ENCODE data around the gene ACER2.
"Not testable (repeated sequence)": the region's sequence is repeated elsewhere in the genome, so short reads cannot be mapped to it uniquely, and the experiment has no call there.

Gene ACER2

DNA sequence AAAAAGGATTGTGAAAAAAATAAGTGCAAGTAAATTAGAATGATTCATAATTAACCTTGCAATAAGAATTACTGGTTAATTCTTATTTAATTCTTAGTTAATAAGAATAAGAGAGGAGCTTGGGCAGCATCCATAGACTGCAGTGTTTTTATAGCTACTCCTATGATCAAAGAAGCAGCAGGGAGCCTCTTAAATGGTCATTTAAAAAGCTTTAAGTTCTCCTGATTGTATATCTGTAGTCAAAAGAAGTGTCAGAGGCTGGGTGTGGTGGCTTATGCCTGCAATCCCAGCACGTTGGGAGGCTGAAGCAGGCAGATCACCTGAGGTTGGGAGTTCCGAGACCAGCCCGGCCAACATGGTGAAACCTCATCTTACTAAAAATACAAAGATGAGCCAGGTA, 14.4 kb downstream of the ACER2 start:
- peaks cover 2% of the 10 kb centered on the region for H3K4me1 Mint-ChIP-seq

DNA sequence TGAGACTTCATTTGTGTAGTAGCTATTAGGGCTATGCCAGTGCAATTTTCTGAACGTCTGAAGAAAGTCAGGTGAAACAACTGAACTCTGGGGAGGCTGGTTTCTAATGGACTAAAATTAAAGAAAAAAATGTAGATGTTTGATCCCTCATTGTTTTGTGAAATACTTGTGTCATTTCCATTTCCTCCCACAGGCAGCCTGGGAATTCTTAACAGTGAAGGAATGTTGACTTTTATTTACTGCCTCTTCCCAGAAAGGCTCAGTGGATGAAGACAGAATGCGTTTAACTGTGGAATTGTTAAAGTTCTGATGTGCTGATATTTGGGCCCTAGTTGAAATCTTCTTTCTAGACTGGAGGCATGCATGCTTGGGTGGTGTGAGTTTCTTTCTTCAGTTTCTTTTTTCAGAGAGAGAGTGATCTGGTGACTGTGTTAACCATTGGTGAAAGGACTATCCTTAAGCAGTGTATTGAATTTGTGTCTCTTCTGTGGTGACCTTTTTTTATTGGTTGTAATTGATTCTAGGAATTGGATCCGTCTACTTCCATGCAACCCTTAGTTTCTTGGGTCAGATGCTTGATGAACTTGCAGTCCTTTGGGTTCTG, 15.5 kb downstream of the ACER2 start:
- H3K27me3 Mint-ChIP-seq = no peaks in the 10 kb centered on the region
- peaks cover 2% of the 10 kb centered on the region for H3K4me1 Mint-ChIP-seq
- no peak for ATAC-seq
- H3K4me3 Mint-ChIP-seq = no peak overlapping the region
- H3K9me3 Mint-ChIP-seq = no peaks in the 10 kb centered on the region
- DNase-seq = no peak
- H3K27ac Mint-ChIP-seq = no peak overlapping the region
- peaks cover 1% of the 10 kb centered on the region for H3K36me3 Mint-ChIP-seq (ENCODE audit: low read depth)

More for the DNA sequence above, 14.4 kb downstream of the ACER2 start:
- H3K27ac Mint-ChIP-seq = no peak overlapping the region
- DNase-seq = no peak
- no peak for ATAC-seq
- H3K27me3 Mint-ChIP-seq = no peaks in the 10 kb centered on the region
- no peak overlapping the region for H3K4me3 Mint-ChIP-seq
- H3K9me3 Mint-ChIP-seq = no peaks in the 10 kb centered on the region
- H3K36me3 Mint-ChIP-seq (ENCODE audit: low read depth) = no peaks in the 10 kb centered on the region

DNA sequence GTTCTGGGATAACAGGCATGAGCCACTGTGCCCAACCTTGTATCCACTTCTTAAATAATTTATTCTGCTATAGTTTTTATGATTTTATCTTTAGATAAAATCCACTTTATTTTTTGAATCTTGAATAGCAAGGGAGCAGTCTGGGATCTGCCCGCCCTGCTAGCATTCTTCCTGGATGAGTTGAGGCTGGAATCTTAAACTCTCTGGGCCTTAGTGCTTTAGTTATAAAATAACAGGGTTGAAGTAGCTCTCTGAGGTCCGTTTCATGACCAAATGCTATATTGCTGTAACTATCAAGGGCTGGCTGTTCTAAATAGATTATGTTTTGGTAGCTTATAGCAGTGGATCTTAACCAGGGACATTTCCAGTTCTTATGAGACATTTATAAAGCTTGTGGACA, 20.8 kb downstream of the ACER2 start:
- ATAC-seq (no peak), DNase-seq (no peak)
- Mint-ChIP-seq H3K27me3 (no peaks in the 10 kb centered on the region), H3K27ac (no peak overlapping the region), H3K4me3 (no peak overlapping the region), H3K9me3 (no peaks in the 10 kb centered on the region), H3K4me1 (peaks cover under 1% of the 10 kb centered on the region), H3K36me3 (ENCODE audit: low read depth) (peaks cover 1% of the 10 kb centered on the region)

DNA sequence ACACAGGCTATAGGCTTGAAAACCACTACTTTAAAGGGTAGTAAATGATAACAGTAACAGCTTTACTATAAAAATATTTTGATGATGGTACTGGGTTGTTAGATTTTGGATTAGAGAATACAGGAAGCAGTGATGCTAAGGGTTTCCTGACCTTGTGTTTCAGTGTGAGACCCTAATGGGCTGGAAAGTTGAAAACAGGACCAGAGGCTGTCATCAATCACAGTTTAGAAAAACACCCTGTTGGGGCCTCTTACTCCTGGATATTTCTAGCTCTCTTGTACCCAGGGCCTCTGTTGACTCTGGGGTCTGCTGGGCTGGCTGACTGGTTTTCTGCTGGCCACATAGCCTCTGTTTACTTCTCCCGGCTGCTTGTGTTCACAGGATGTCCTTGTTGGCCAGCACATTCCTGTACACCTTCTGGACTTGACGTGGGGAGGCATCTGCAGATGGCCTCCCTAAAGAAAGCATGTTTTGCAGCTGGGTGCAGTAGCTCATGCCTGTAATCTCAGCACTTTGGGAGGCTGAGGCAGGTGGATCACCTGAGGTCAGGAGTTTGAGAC, 21.5 kb downstream of the ACER2 start:
- ATAC-seq = no peak
- Mint-ChIP-seq H3K27ac (no peak overlapping the region), H3K9me3 (no peaks in the 10 kb centered on the region), H3K27me3 (no peaks in the 10 kb centered on the region), H3K4me1 (no peaks in the 10 kb centered on the region), H3K36me3 (ENCODE audit: low read depth) (peaks cover 1% of the 10 kb centered on the region), H3K4me3 (no peak overlapping the region)
- no peak for DNase-seq

DNA sequence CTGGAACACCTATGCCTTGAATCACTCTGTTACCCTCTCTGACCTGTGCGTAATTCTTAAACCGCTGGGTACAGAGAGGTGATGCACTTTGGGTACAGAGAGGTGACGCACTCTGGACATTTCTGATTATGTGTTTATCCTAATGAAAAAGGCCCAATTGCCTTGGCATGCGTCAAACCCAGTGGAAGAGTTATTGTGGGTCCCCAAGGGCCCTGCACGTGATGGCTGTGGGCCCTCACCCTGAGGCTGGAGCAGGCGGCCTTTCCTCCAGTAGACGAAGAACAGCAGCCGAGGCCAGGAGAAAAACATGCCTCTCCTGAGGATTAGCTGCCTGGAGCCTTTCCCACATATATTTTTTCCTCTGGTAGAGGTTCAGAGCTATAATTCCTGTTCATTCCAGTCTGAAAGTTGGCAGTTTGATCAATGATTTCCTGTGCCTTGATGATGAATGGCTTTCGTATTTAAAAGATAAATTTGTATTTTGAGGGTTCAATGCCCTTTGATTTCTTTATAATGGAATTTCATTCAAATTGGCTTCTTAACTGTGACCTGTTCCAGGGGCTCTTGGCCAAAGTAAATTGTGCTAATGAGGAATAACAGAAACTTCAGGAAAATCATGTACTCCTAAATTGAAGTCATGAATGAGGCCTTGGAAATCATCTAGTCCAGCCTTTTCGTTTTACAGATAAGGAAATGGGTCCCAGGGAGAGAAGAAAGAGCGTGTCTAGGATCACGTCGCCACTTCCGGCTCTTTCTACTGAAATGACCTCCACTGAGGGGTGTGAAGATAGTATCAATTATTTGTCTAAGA, 22.8 kb downstream of the ACER2 start:
- ATAC-seq (no peak), DNase-seq (no peak)
- no peaks in the 10 kb centered on the region for H3K4me1 Mint-ChIP-seq
- H3K36me3 Mint-ChIP-seq (ENCODE audit: low read depth) = peaks cover 1% of the 10 kb centered on the region
- H3K4me3 Mint-ChIP-seq = no peak overlapping the region
- H3K27ac Mint-ChIP-seq = no peak overlapping the region
- no peaks in the 10 kb centered on the region for H3K27me3 Mint-ChIP-seq
- H3K9me3 Mint-ChIP-seq = no peaks in the 10 kb centered on the region

DNA sequence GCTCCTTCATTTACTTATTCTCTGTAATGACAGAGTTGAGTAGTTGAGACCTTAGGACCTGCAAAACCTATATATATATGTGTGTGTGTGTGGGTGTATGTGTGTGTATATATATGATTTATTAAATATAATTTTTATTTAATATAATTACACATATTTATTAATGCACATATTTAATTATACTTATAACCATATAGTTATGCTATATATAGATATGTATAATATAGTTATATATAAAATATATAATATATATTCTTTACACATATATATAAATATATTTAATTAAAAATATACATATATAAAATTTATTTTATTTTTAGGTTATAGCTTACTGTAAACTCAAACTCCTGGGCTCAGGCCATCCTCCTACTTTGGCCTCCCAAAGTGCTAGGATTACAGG, 23.7 kb downstream of the ACER2 start:
- DNase-seq (no peak), ATAC-seq (no peak)
- Mint-ChIP-seq H3K36me3 (ENCODE audit: low read depth) (peaks cover 1% of the 10 kb centered on the region), H3K27ac (no peak overlapping the region), H3K9me3 (no peaks in the 10 kb centered on the region), H3K27me3 (no peaks in the 10 kb centered on the region), H3K4me3 (no peak overlapping the region), H3K4me1 (no peaks in the 10 kb centered on the region)

DNA sequence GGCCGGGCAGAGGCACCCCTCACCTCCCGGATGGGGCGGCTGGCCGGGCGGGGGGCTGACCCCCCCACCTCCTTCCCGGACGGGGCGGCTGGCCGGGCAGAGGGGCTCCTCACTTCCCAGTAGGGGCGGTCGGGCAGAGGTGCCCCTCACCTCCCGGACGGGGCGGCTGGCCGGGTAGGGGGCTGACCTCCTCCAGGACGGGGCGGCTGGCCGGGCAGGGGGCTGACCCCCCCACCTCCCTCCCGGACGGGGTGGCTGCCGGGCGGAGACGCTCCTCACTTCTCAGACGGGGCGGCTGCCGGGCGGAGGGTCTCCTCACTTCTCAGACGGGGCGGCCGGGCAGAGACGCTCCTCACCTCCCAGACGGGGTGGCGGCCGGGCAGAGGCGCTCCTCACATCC, 24.9 kb downstream of the ACER2 start:
- not testable (repeated sequence) for H3K9me3 Mint-ChIP-seq; ATAC-seq; H3K4me1 Mint-ChIP-seq; H3K36me3 Mint-ChIP-seq (ENCODE audit: low read depth); DNase-seq; H3K4me3 Mint-ChIP-seq; H3K27me3 Mint-ChIP-seq; H3K27ac Mint-ChIP-seq

DNA sequence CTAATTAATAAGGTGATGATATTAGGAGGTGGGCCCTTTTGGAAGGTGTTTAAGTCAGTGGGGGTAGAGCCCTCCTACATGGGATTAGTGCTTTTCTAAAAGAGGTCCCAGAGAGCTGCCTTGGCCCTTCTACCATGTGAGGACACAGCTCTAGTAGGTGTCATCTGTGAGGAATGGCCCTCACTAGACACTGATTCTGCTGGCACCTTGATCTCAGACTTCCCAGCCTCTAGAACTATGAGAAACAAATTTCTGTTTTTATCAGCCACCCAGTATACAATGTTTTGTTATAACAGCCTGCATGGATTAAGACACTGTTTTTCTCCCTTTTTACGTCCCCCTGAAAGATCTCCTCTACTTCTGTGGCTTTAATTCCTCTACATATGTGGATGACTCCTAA, 31.6 kb downstream of the ACER2 start:
- no peaks in the 10 kb centered on the region for H3K27me3 Mint-ChIP-seq
- peak overlapping the region; percentile 20 for H3K27ac Mint-ChIP-seq
- DNase-seq = no peak
- H3K4me3 Mint-ChIP-seq = no peak overlapping the region
- H3K36me3 Mint-ChIP-seq (ENCODE audit: low read depth) = no peaks in the 10 kb centered on the region
- no peak for ATAC-seq
- peaks cover 13% of the 10 kb centered on the region for H3K4me1 Mint-ChIP-seq
- H3K9me3 Mint-ChIP-seq = no peaks in the 10 kb centered on the region

DNA sequence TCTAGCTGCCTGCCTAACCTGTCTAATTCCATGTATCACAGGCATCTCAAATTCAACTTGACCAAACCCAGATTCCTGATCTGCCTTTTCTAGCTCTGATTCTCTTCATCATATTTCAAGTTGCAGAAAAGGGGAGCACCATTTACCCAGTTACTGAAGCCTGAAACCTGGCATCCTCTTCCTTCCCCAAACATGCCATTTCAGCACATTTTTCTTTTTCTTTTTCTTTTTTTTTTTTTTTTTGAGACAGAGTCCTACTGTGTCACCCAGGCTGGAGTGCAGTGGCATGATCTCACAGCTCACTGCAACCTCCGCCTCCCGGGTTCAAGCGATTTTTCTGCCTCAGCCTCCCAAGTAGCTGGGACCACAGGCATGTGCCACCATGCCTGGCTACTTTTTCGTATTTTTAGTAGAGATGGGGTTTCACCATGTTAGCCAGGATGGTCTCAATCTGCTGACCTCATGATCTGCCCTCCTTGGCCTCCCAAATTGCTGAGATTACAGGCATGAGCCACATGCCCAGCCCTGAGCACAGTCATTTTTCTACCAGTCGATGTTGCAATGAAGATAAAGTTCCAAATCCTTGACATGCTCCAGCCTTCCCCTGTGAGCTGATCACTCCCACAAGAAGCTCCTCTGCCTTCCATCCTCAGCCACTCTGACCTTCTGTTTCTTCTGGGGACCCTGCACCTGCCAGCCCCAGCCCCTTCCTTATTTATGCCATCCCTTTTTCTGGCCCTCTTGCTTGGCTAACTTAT, 32.2 kb downstream of the ACER2 start:
- Mint-ChIP-seq H3K36me3 (ENCODE audit: low read depth) (no peaks in the 10 kb centered on the region), H3K9me3 (no peaks in the 10 kb centered on the region), H3K27ac (peak overlapping the region; percentile 59), H3K4me3 (no peak overlapping the region), H3K27me3 (no peaks in the 10 kb centered on the region), H3K4me1 (peaks cover 13% of the 10 kb centered on the region)
- ATAC-seq = no peak
- DNase-seq = no peak

DNA sequence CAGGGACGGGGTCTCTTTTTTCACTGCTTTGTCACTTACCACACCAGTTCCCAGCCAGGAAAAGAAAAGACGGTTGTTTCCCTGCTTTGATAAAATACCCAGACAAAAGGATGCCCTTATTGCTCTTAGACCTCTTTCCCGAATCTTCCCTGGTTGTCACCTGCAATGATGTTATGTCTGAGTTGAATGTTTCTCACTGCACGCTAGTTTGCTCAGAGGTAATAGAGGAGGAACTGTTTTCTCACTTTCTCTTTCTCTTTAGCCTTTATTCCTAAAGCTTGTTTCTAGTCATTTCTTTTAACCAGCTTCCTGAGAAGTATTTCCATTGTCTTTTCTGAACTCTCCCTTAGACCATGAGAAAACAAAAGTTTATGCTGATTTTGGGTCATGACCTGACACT, 32.9 kb downstream of the ACER2 start:
- Mint-ChIP-seq H3K9me3 (no peaks in the 10 kb centered on the region), H3K36me3 (ENCODE audit: low read depth) (no peaks in the 10 kb centered on the region), H3K4me3 (peak overlapping the region; percentile 58), H3K4me1 (peaks cover 13% of the 10 kb centered on the region), H3K27ac (peak overlapping the region; percentile 59), H3K27me3 (no peaks in the 10 kb centered on the region)
- DNase-seq (no peak), ATAC-seq (no peak)

DNA sequence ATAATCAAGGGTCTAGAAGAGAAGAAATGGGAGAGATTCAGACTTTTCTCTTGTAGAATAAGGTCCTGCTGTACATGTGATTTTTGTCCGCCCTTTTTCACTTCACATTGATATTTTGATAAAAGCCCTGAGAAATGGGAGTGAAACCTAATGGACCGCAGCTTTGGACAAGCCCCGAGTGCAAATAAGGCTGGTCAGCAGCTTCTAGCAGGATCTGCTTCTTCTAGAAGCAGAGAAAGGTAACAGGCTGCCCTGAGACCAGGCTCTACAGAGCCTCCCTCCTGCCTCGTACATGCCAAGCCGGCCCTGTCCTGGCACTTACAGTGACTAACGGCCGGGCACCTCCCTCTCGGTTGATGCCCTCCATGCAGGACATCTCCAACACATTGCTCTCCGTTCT, 33.4 kb downstream of the ACER2 start:
- DNase-seq (no peak), ATAC-seq (no peak)
- Mint-ChIP-seq H3K36me3 (ENCODE audit: low read depth) (no peaks in the 10 kb centered on the region), H3K27ac (peak overlapping the region; percentile 59), H3K27me3 (no peaks in the 10 kb centered on the region), H3K4me3 (no peak overlapping the region), H3K4me1 (peaks cover 13% of the 10 kb centered on the region), H3K9me3 (no peaks in the 10 kb centered on the region)

DNA sequence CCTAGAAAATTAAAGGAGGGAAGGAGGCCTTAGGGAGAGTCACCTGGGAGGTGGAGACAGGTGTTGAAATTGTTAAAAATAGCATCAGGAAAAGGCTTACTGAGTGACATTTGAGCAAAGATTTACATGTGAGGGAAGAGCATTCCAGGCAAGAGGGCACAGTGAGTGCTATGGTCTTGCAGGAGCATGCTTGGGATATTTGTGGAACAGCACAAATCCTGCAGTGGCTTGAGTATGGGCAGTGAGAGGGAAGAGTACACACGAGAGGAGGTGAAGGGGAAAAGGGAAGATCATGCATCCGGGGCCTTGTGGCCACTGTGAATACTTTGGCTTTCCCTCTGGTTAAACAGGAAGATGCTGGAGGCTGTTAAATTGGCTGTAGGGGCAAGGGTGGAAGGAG, 36.6 kb downstream of the ACER2 start:
- ATAC-seq = no peak
- Mint-ChIP-seq H3K27ac (no peak overlapping the region), H3K27me3 (no peaks in the 10 kb centered on the region), H3K36me3 (ENCODE audit: low read depth) (no peaks in the 10 kb centered on the region), H3K4me3 (no peak overlapping the region), H3K9me3 (no peaks in the 10 kb centered on the region), H3K4me1 (peaks cover 13% of the 10 kb centered on the region)
- DNase-seq = no peak

DNA sequence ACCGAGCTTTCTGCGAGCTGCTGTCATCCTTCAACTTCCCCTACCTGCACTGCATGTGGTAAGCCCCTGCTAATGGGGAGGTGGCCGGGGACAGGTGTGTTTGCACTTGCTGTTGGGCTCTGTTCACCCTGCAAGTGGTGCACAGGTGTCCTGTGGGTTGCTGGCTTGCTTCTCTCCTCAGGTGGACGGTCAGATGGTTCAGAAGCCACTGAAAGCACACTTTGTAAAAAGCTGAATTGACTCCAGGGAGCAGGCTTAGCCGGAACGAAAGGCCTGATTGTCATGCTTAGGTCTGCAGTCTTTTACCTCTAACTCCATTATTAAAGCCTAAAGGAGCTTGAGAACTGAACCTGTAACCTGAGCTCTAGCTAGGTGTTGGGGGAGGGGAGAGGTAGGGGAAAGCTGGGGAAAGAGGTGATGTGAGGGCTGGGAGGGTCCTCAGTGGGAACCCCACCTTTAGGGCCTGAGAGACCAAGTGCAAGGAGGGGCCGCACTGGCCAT, 37.6 kb downstream of the ACER2 start:
- H3K4me3 Mint-ChIP-seq = no peak overlapping the region
- peaks cover 6% of the 10 kb centered on the region for H3K4me1 Mint-ChIP-seq
- H3K27ac Mint-ChIP-seq = no peak overlapping the region
- H3K36me3 Mint-ChIP-seq (ENCODE audit: low read depth) = no peaks in the 10 kb centered on the region
- H3K27me3 Mint-ChIP-seq = no peaks in the 10 kb centered on the region
- ATAC-seq = no peak
- DNase-seq = no peak
- no peaks in the 10 kb centered on the region for H3K9me3 Mint-ChIP-seq

DNA sequence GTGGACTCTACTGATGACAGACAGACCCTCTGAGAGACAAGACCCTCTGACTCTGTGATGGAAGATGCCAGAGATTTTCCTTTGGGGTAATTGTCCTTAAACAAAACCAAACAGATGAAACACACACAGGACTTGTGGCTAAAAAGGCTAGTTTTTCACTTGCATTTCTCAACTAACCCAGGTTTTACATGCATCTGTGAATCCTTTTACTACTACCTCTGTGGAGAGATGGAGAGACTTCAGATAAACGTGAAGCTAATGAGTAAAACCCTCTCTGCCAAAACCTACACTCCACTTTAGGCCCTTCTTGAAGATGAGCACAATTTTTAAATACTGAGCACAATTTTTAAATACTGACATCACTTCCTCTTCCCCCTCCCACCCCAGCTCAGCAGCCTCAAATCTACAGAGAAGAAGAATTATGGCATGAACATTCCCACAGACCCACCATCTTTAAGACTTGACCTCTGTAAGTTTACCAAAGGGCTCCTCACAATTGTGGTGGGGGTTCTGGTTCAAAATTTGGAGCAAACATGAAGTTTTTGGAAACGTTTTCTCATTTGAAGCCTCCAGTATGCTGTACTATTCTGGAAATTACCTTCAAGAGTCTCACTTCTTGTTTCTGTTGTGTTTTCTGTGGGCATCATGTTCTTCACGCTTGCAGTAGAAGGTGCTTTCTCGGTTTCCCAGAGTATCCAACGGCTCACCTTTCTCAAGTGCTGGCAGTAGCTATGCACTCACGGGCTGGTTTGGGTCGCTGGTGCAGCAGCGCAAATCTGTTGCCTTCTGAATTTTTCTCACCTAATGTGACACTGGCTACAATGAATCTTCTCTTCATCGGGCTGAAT, 42.7 kb downstream of the ACER2 start:
- Mint-ChIP-seq H3K4me1 (no peaks in the 10 kb centered on the region), H3K27ac (no peak overlapping the region)
- ATAC-seq = peak; percentile 33

More for the DNA sequence above, 42.7 kb downstream of the ACER2 start:
- H3K36me3 Mint-ChIP-seq (ENCODE audit: low read depth) = no peaks in the 10 kb centered on the region
- DNase-seq = no peak
- H3K9me3 Mint-ChIP-seq = no peaks in the 10 kb centered on the region
- no peaks in the 10 kb centered on the region for H3K27me3 Mint-ChIP-seq
- no peak overlapping the region for H3K4me3 Mint-ChIP-seq

Measured in activated naive CD8-positive, alpha-beta T cell treated with anti-CD3 and anti-CD28 coated beads, Interleukin-2, amount 50 U/mL, for 24 hours (primary cell).